ENCODE results near the gene ANKS6. TPM values are rescaled to one million over a fixed set of nuclear protein-coding genes. Genes with fewer than 3 reads are reported as not detected.

Gene ANKS6
- polyA plus RNA-seq, 1 experiment = 13.0 TPM

DNA sequence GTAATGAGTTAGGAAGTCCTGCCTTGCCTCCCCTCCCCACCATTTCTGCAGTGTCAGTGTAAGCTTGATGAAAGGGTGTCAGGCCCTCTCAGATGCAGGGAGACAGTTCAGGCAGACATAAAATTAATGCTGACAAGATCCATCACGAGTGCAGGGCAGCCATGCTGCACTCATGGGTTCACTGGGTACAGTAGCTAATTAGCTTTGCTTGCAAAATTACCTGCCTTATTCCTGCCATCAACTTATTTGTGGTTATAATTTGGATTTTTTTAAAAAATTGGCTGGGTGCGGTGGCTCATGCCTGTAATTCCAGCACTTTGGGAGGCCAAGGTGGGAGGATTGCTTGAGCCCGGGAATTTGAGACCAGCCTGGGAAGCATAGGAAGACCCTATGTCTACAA, 29.1 kb upstream of the ANKS6 start:
- no peaks in the 10 kb centered on the region for H3K27me3 ChIP-seq (ENCODE audit: control insufficient read depth, insufficient read depth, low read length)
- CTCF ChIA-PET = interaction anchor here (0.7 to 1.7 kb wide), 4 partner anchors 18 to 1333 kb away, joined by 3 to 5 read pairs (median 4); partner anchors contain the start of gene GALNT12
- no peak for DNase-seq (ENCODE audit: low read depth)
- POLR2A ChIA-PET = no interaction called here
- H3K36me3 ChIP-seq (ENCODE audit: control insufficient read depth, insufficient read depth, low read length) = no peaks in the 10 kb centered on the region
- TF ChIP-seq, protein P1, sequence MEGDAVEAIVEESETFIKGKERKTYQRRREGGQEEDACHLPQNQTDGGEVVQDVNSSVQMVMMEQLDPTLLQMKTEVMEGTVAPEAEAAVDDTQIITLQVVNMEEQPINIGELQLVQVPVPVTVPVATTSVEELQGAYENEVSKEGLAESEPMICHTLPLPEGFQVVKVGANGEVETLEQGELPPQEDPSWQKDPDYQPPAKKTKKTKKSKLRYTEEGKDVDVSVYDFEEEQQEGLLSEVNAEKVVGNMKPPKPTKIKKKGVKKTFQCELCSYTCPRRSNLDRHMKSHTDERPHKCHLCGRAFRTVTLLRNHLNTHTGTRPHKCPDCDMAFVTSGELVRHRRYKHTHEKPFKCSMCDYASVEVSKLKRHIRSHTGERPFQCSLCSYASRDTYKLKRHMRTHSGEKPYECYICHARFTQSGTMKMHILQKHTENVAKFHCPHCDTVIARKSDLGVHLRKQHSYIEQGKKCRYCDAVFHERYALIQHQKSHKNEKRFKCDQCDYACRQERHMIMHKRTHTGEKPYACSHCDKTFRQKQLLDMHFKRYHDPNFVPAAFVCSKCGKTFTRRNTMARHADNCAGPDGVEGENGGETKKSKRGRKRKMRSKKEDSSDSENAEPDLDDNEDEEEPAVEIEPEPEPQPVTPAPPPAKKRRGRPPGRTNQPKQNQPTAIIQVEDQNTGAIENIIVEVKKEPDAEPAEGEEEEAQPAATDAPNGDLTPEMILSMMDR (IDR thresholded peaks at IDR 0.05; ENCODE audit: insufficient read depth, low read depth, low read length) = no peak
- H3K4me3 ChIP-seq (ENCODE audit: low read depth, low read length) = no peak overlapping the region

DNA sequence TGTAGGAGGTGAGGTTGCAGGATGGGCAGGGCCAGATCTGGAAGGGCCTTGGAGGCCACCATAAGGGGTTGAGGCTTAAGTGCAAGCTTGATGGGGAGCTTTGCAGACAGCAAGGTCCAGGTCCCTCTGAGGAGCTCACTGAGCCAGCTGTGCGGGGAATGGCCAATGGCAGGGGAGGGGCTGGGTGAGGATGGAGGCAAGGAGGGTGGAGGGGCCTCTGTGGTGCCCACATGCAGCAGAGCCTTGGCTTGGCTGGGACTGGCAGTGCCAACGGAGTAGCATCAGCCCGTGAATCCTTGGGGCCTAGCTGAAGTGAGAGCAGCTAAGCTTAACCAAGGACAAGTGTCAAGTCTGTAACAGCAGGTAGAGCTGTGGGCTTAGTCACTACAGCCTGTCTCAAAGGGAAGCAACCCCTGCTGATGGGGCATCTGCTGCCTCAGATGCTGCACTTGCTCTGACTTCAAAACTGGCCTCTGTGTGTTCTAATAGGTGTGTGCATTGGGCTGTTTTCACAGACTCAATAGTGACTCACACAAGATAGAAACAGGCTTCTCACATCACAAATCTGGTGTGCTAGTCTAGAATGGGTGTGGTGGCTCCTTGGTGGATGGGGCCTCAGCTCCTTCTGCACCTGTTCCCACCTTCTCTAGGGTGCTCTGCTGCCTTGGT, 27.4 kb upstream of the ANKS6 start:
- DNase-seq (ENCODE audit: low read depth) = no peak
- Histone ChIP-seq H3K27me3 (ENCODE audit: control insufficient read depth, insufficient read depth, low read length) (no peaks in the 10 kb centered on the region), H3K4me3 (ENCODE audit: low read depth, low read length) (no peak overlapping the region), H3K36me3 (ENCODE audit: control insufficient read depth, insufficient read depth, low read length) (no peaks in the 10 kb centered on the region)
- TF ChIP-seq, protein P1 (IDR thresholded peaks at IDR 0.05; ENCODE audit: insufficient read depth, low read depth, low read length) = no peak
- CTCF ChIA-PET = interaction anchor here (0.9 kb wide), 1 partner anchor 24 kb away, joined by 5 read pairs; no protein-coding TSS in a partner anchor
- POLR2A ChIA-PET = no interaction called here

DNA sequence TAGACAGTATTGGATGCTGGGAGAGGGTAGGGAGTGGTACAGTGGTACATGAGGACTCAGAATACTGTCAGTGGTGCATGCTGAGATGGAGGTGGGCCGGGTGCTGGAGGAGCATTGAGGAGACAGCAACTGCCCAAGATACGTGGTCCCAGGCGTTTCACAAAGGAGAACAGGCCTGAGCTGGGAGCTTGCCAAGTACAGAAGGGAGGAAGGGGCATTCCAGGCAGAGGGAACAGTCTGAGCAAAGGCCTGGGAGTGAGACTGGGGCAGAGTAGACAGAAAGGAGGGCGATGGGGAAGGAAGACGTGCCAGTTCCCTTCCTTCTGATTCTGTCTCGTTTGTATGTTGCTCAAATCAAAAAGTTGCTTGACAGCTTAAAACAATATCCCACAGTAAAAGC, 26.3 kb upstream of the ANKS6 start:
- no peaks in the 10 kb centered on the region for H3K36me3 ChIP-seq (ENCODE audit: control insufficient read depth, insufficient read depth, low read length)
- ChIA-PET CTCF (interaction anchor here (1.2 kb wide), 1 partner anchor 180 kb away, joined by 3 read pairs; no protein-coding TSS in a partner anchor), POLR2A (no interaction called here)
- no peak for DNase-seq (ENCODE audit: low read depth)
- no peak overlapping the region for H3K4me3 ChIP-seq (ENCODE audit: low read depth, low read length)
- TF ChIP-seq, protein P1 (IDR thresholded peaks at IDR 0.05; ENCODE audit: insufficient read depth, low read depth, low read length) = no peak
- no peaks in the 10 kb centered on the region for H3K27me3 ChIP-seq (ENCODE audit: control insufficient read depth, insufficient read depth, low read length)

DNA sequence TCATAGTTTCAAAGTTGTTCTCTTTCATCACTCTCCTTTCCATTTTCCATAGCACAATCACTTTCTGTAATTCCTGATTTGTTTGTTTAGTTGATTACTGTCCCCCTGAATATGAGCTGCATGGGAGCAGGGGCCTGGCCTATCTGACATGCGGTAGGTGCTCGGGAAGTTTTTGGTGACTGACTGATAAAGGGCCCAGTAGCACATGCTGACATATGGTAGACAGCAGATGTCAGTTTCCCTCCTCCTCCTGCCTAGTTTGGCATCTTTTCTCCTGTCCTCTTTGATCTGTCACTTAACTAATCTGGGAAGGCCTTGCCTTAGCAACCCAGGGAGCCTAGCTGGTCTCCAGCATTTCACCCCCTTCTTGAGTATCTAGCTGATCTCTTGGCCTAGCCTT, 25.5 kb upstream of the ANKS6 start:
- ChIA-PET CTCF (interaction anchor here (1.2 kb wide), 1 partner anchor 181 kb away, joined by 3 read pairs; no protein-coding TSS in a partner anchor), POLR2A (no interaction called here)
- H3K27me3 ChIP-seq (ENCODE audit: control insufficient read depth, insufficient read depth, low read length) = no peaks in the 10 kb centered on the region
- TF ChIP-seq, protein P1 (IDR thresholded peaks at IDR 0.05; ENCODE audit: insufficient read depth, low read depth, low read length) = no peak
- H3K36me3 ChIP-seq (ENCODE audit: control insufficient read depth, insufficient read depth, low read length) = no peaks in the 10 kb centered on the region
- no peak for DNase-seq (ENCODE audit: low read depth)
- no peak overlapping the region for H3K4me3 ChIP-seq (ENCODE audit: low read depth, low read length)

DNA sequence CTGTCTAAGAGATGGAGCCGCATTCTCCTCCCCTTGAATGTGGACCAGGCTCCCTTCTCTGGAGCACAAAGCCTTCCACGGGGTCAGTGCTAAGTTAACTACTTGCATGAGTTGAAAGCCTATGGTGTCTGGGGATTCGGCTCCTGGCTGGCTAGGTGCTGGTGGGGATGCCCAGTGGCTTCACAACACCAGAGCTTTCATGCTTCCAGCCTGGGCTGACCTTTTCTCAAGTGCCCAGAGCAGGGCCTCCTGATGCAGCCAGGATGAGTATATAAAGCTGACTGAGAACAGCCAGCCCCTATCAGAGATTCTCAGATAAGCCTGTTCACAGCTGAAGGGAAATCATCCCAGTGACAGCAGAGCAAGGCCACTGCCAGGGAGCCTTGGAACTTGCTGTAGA, 22.9 kb upstream of the ANKS6 start:
- TF ChIP-seq, protein P1 (IDR thresholded peaks at IDR 0.05; ENCODE audit: insufficient read depth, low read depth, low read length) = no peak
- Histone ChIP-seq H3K36me3 (ENCODE audit: control insufficient read depth, insufficient read depth, low read length) (no peaks in the 10 kb centered on the region), H3K27me3 (ENCODE audit: control insufficient read depth, insufficient read depth, low read length) (no peaks in the 10 kb centered on the region), H3K4me3 (ENCODE audit: low read depth, low read length) (no peak overlapping the region)
- no peak for DNase-seq (ENCODE audit: low read depth)
- POLR2A ChIA-PET = no interaction called here
- CTCF ChIA-PET = no interaction called here

Data from BJ (cell line).